Measurements from ENCODE around the gene MLF2. TPM values are rescaled to one million over a fixed set of nuclear protein-coding genes. Genes with fewer than 3 reads are reported as not detected.

MLF2 gene
- total RNA-seq, 4 donors from 2014 or later = 105 to 181 (median 165) TPM

DNA sequence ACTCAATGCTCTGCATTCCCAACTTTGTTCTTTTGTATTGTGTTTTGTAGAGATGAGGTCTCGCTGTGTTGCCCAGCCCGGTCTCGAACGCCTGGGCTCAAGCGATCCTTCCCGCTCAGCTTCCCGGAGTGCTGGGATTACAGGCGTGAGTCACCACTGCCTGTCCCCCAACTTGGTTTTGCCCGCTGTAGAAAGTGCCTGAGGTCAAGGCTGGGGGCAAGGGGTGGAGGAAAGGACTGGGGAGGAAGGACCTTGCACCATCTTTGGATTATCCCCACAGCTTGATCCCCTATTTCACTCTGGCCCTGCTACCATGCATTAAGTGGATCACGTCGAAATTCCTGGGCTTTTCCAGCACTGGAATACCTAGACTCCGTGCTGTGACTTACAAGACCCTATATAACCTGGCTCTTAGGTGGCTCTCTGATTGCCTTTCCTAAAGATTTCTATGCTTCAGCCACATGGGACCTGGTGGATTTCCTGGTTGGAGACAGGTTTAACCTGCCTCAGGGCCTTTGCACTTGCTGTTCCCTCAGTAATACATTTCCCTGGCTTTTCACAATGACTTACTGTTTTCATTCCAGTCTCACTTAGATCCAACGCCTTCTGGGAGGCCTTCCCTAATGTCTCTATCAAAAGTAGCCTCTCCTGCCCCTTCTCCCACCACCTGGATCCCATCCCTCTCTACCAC is 51.7 kb downstream of the MLF2 start:
- Histone ChIP-seq H3K36me3 (no peaks in the 10 kb centered on the region), H3K4me3 (peak overlapping the region in 2 of 4 donors; percentile 13 to 38), H3K4me1 (peaks cover 0 to 2% of the 10 kb centered on the region in 2 donors), H3K9me3 (no peaks in the 10 kb centered on the region), H3K27me3 (peaks cover 69 to 90% (median 74%) of the 10 kb centered on the region in 3 donors), H3K27ac (no peak overlapping the region)
- intact Hi-C loops (cut with DNase I; ENCODE audit: low total_unique reads) = no loop called here
- no peak for TF ChIP-seq POLR2A (IDR thresholded peaks at IDR 0.05)
- TF ChIP-seq, protein P1, sequence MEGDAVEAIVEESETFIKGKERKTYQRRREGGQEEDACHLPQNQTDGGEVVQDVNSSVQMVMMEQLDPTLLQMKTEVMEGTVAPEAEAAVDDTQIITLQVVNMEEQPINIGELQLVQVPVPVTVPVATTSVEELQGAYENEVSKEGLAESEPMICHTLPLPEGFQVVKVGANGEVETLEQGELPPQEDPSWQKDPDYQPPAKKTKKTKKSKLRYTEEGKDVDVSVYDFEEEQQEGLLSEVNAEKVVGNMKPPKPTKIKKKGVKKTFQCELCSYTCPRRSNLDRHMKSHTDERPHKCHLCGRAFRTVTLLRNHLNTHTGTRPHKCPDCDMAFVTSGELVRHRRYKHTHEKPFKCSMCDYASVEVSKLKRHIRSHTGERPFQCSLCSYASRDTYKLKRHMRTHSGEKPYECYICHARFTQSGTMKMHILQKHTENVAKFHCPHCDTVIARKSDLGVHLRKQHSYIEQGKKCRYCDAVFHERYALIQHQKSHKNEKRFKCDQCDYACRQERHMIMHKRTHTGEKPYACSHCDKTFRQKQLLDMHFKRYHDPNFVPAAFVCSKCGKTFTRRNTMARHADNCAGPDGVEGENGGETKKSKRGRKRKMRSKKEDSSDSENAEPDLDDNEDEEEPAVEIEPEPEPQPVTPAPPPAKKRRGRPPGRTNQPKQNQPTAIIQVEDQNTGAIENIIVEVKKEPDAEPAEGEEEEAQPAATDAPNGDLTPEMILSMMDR (IDR thresholded peaks at IDR 0.05 in 4 of 5, conservative IDR thresholded peaks at IDR 0.05 in 1 of 5) = no peak
- ATAC-seq = no peak
- in situ Hi-C loops (cut with MboI; ENCODE audit: low sequenced_read_pairs in 4 of 4) = loop anchor here in 1 of 4 donors (10.0 kb wide), 1 partner anchor 46 kb away; no protein-coding TSS in a partner anchor
- DNase-seq = no peak

DNA sequence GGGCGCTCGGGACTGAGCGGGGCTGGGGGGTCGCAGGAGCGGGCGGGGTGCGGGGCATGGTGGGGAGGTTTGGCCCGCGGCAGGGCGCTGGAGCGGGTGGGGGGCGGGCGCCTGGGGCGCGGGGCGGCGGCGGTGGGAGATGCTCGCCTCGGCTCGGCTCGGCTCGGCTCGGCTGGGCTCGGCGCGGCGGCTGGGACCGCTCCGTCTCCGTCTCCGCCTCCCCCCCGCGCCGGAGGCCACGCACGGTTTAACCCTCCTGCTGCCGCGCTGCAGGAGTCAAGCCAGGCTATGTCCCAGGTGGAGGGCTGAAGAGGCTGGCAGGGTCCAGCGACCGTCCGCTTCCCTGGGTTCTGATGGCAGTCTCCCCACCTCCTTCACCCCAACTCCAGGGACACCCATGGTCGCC is 52.3 kb downstream of the MLF2 start, which contains the start of gene PIANP:
PIANP (minus strand) TSS at position 170 of the 406 bp plus-strand sequence. CDS start 2,754 bp downstream, outside the sequence.
- intact Hi-C loops (cut with DNase I; ENCODE audit: low total_unique reads) = no loop called here
- Histone ChIP-seq H3K9me3 (no peaks in the 10 kb centered on the region), H3K4me3 (peak within 1 kb of the TSS; percentile 27 to 38 (median 36)), H3K27me3 (peaks cover 74 to 92% (median 76%) of the 10 kb centered on the region in 3 donors), H3K36me3 (no peaks in the 10 kb centered on the region), H3K27ac (no peak within 1 kb of the TSS), H3K4me1 (peaks cover 0 to 2% of the 10 kb centered on the region in 2 donors)
- no peak for DNase-seq
- in situ Hi-C loops (cut with MboI; ENCODE audit: low sequenced_read_pairs in 4 of 4) = loop anchor here in 1 of 4 donors (10.0 kb wide), 1 partner anchor 46 kb away; no protein-coding TSS in a partner anchor
- no peak for TF ChIP-seq POLR2A (IDR thresholded peaks at IDR 0.05)
- TF ChIP-seq, protein P1 (IDR thresholded peaks at IDR 0.05 in 4 of 5, conservative IDR thresholded peaks at IDR 0.05 in 1 of 5) = no peak
- no peak for ATAC-seq

DNA sequence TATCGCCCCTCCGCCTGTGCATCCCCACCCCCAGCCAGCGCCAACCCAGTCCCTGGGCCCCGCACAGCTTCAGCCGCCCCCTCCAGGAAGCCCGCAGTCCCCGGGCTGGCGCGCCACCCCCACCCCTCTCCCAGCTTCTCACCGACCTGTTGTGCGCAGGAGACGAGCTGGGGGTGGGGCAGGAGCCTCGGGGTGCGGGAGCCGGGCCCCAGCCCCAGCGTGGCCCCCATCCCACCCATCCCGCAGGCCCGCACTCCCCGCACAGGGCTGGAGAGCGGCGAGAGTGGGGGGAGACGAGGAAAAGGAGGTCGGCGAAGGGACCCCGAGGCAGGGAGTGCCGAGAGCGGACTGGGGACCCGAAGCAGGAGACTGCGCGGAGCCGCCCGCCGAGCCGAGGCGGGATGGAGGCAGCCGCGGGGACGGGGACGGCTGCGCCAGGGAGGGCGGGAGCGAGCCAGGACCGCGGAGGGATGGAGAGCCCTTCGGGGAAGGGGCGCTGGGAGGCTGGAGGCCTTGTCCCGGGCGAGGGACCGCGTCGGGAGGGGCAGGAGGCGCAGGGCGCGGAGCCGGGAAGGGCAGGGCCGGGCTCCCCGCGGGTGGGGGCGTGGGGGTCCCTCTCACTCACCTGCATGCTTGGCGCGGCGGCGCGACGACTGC is 52.8 kb downstream of the MLF2 start:
- ATAC-seq (no peak), DNase-seq (no peak)
- no peaks in the 10 kb centered on the region for H3K36me3 ChIP-seq
- peak overlapping the region; percentile 27 to 38 (median 36) for H3K4me3 ChIP-seq
- H3K4me1 ChIP-seq = peaks cover 0 to 2% of the 10 kb centered on the region in 2 donors
- intact Hi-C loops (cut with DNase I; ENCODE audit: low total_unique reads) (no loop called here), in situ Hi-C loops (cut with MboI; ENCODE audit: low sequenced_read_pairs in 4 of 4) (loop anchor here in 1 of 4 donors (10.0 kb wide), 1 partner anchor 45 kb away; no protein-coding TSS in a partner anchor)
- H3K27ac ChIP-seq = no peak overlapping the region
- no peaks in the 10 kb centered on the region for H3K9me3 ChIP-seq
- TF ChIP-seq, protein P1 (IDR thresholded peaks at IDR 0.05 in 4 of 5, conservative IDR thresholded peaks at IDR 0.05 in 1 of 5) = no peak
- peaks cover 74 to 93% (median 79%) of the 10 kb centered on the region in 3 donors for H3K27me3 ChIP-seq

DNA sequence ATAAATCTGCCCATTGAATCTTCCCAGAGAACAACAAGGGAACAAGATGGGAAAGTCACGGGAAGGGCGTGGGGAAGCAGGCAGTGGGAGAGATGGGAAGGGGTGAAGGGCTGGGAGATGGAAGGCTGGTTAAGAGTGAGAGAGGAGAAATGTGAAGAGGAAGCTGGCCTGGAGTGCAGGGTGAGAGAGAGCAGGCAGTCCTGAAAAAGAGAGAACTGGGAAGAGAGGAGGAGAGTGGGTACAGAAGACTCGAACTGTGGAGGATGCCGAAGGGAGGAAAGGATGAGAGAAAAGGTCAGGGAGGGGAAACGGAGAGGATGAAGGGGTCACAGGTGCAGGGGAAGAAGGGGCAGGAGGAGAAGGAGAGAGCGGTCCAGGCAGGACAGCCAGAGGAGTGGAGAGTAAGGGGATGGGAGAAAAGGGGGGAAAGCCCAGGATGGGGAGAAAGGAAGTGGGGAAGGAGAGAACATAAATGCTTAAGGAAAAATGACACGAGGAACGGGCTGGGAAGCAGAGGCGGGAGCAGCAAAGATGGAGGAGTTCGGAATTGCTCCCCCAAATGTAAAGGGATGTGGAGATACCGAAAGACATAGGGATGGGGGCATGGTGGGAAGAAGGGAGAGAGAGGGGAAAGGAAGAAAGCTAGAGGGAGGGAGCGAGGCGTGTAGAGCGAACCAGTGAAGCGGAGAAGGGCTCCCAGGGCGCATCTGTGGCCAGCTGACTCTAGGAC is 53.5 kb downstream of the MLF2 start:
- Histone ChIP-seq H3K4me1 (peaks cover 0 to 2% of the 10 kb centered on the region in 2 donors), H3K36me3 (no peaks in the 10 kb centered on the region), H3K27ac (no peak overlapping the region), H3K9me3 (no peaks in the 10 kb centered on the region), H3K4me3 (peak overlapping the region in 2 of 4 donors; percentile 38), H3K27me3 (peaks cover 70 to 95% (median 83%) of the 10 kb centered on the region in 3 donors)
- in situ Hi-C loops (cut with MboI; ENCODE audit: low sequenced_read_pairs in 4 of 4) = no loop called here
- DNase-seq = no peak
- intact Hi-C loops (cut with DNase I; ENCODE audit: low total_unique reads) = no loop called here
- no peak for ATAC-seq
- TF ChIP-seq POLR2A (IDR thresholded peaks at IDR 0.05) = no peak
- TF ChIP-seq, protein P1 (IDR thresholded peaks at IDR 0.05 in 4 of 5, conservative IDR thresholded peaks at IDR 0.05 in 1 of 5) = no peak

All from gastrocnemius medialis (tissue), 4 donors.